ENCODE results near the gene SLC5A9. TPM values are rescaled to one million over a fixed set of nuclear protein-coding genes. Genes with fewer than 3 reads are reported as not detected.

The SLC5A9 gene
- total RNA-seq, 1 donor from 2014 or later, result 1.5 TPM

Other genes with a start within 250 kb of the SLC5A9 start
- gene TRABD2B, start 225.3 kb upstream of the SLC5A9 start, total RNA-seq, result 1.5 TPM
- gene SPATA6, start 249.5 kb downstream of the SLC5A9 start, total RNA-seq, result 24.4 TPM